Measurements from ENCODE around the gene KEL.

The KEL gene

DNA sequence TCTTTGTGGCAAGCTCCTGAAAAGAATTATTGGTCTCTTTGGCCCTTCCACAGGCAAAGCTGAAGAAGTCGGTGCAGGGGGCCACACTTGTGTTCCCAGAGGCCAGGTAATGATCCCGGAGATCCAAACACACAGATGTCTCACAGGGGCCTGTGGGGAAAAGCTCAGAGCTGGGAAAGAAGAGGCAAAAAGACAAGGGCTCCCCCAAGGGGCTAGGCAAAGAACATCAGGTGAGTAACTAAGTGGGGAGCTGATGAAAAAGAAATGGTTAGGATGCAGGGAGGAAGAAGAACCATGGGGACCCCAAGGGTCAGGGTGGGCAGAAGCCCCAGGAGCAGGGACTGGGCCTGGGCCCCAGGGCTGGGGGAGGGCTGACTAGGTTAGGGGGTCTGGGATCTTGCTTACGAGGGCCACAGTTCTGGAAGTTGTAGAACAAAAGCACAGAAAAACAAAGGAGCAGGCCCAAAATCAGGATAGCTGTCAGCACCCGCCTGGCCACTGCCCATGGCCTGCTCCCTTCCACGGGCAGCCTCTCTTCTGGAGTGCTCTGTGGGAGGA is 1.1 kb downstream of the KEL start:
- no peak for DNase-seq

DNA sequence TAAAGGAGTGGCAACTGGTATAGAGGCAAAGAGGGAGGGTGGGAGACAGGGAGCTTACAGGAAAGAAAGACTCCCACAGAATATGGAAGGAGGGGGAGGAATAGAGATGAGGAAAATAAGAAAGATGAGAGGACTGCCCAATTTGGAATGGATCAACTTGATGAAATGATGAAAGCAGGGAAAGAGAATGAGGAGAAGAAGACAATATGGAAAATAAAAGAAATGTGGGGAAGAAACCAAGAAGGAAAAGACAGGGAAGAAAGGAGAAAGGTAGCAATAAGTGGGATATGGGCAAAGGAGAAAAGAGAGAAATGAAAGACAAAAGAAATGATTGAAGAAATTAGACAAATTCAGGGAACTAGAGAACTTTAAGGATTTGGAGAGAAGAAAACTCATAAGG is 3.0 kb downstream of the KEL start:
- no peak for DNase-seq

DNA sequence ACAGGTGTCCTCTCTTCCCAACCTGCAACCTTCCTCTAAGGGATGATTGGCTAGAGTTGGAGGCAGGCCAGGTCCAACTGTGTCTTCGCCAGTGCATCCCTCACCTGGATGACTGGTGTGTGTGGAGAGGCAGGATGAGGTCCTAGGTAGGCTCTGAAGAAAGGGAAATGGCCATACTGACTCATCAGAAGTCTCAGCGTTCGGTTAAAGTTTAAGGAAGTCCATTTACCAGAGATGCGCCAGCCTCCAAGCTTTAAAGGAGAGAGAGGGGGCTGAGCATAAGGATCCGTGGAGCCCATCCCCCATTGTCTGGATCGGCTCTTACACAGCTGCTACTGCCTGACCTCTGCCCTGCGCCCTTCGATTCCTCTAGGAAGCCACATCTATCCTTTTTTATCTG is 4.4 kb downstream of the KEL start:
- DNase-seq = no peak

GRCh38 chr7:142956951-142957623 is 5.1 kb downstream of the KEL start:
- DNase-seq = no peak

GRCh38 chr7:142954680-142955268 is 7.4 kb downstream of the KEL start:
- no peak for DNase-seq

GRCh38 chr7:142950235-142950634 is 11.9 kb downstream of the KEL start:
- no peak for DNase-seq

DNA sequence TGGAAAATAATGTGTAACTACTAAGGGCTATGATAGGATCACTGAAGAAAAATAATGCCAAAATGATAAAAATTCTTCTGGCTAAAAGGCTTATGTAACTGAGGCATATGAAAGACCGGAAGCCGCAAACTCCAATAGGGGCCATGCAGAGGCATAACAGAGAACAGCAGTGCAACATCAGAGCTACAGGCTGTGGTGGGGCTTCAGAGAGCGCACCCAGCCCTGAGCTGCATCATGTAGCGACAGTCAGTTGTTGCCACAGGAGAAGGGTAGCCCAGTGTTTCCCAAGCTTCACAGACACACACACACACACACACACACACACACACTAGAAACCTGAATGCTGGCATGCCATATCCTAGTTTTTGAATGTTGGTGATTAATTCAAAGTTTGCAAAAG is 13.6 kb downstream of the KEL start:
- DNase-seq = no peak

DNA sequence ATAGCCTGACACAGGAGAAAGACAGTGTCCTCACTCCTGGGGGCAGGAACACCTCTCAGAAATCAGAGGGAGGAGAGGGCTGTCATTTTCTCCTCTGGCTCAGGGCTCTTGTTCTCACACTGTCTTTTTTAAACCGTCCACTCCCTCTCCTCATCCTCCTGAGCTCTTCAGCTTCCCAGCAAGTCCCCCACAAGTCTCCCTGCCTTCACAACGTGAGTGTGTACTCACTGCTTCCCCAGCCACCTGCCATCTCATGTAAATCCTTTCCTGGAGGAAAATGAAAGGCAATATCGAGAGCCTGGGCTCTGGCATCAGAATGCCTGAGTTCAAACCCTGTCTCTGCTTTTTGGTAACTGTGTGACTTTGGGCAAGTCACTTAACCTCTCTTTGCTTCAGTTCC is 17.2 kb downstream of the KEL start:
- DNase-seq = no peak

DNA sequence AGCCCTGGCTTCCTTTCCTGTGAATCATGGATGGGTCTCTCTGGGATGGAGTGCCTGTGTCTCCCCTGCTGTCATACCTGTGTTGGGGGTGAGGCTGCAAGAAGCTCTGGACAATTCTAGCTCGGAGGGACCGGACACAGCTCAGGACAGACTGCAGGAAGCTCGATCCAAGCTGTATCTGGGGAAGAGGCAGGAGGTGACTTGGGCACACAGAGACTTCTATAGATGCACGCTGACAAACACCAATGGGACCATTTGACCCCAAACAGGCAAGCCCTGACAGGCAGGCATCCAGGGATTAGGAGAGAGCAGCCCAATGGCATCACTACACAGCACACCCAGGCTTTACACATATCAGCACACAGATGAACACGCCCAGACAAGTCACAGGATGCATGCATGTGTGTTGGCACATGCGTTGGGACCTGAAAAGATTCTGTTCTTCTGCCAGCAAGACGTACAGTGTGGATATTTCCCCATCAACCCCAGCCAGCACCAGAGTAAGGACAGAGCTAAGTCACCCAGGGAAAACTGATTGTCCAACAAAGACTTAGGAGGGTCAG is 18.4 kb downstream of the KEL start:
- no peak for DNase-seq

DNA sequence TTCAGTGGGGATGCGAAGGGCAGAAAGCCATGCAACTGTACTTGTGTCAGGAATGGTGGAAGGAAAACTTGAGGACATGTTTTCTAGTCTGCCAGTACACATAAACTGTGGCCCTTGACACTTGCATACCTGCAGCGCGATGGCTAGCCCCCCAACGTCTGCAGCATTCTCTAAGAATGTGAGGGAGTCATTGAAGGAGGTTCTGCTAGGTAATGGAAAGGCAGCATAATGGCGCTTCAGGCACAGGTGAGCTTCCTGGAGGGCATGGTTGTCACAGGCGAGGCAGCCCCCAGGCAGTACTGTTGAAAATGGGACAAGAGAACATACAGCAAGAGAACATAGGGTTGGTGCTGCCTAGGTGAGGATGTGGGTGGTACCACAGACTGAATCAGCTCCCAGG is 19.4 kb downstream of the KEL start:
- no peak for DNase-seq

DNA sequence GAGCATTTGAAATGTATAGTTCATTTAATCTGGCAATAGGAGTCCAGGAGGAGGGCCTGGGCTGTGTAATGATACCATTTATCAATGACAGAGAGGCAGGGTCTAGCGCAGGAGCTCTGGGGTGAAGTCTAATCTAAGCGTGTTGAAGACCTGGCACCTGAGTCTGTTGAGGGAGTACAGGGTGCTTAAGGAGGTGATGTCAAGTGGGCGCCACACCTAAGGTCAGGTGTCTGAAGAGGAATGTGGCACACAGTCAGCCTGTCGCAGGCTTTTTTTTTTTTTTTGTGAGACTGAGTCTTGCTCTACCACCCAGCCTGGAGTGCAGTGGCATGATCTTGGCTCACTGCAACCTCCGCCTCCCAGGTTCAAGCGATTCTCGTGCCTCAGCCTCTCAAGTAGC is 20.6 kb downstream of the KEL start:
- no peak for DNase-seq

- DNase-seq = no peak
These were observed 21.1 kb downstream of the KEL start for GRCh38 chr7:142940966-142941535.

DNA sequence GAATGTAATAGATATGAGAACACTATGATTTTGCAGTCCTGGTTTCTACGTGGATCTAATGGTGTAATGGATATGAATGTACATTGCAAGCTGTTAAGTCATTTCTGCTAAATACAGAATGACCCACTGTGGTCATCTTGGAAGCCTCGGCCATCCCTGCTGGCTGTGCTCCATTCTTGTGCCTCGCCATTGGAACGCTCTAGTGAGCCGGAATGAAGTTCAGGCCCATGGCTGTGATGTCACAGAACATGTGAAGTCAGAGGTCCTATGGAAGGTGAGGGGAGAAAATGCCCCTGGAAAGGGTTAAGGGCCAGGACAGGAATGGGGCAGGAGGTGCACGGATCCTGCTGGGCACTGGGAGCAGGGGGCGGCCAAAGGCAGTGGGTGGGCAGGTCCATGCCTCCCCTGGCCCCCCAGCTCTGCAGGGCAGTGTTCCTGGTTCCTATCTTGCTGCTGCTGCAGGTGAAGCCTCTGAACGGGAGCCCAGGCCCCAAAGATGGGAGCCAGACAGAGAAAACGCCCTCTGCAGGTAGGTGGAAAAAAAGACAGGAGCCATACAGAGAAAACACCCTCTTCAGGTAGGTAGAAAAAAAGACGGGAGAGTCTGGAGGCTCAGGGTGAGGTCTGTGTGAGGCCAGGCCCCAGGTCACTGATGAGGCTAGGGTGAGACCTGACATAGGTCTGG is 22.8 kb downstream of the KEL start, which contains the start of gene LLCFC1:
Gene LLCFC1, plus strand, starts transcription at position 259 of the 685 bp plus-strand sequence. Its CDS starts 138 bp downstream, at position 397.
- DNase-seq = no peak

DNA sequence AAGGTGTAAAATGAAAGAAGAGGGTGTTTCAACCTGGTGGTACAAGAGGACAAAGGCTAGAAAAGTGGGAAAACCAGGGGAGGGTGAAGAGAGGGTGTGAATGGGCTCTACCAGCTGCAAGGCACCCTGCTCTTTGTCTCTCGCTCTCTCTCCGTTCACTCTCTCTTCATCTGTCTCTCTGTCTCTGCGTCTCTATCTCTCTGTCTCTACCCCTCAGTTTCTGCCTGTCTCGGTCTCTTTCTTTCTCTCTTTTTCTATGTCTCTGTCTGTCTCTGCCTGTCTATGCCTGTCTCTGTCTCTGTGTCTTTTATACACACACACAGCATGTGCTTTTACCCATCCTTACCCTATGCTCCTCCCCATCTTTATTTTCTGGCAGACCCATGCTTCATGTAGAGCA is 23.6 kb downstream of the KEL start:
- no peak for DNase-seq

GRCh38 chr7:142935941-142936565 is 26.1 kb downstream of the KEL start:
- DNase-seq = no peak

- DNase-seq = no peak
These were observed 28.1 kb downstream of the KEL start for GRCh38 chr7:142934056-142934455.

GRCh38 chr7:142933624-142934023 is 28.5 kb downstream of the KEL start, which contains the start of gene TRPV5:
TRPV5 (minus strand) TSS chr7:142933746; CDS start chr7:142933459, 287 bp downstream.
- no peak for DNase-seq

DNA sequence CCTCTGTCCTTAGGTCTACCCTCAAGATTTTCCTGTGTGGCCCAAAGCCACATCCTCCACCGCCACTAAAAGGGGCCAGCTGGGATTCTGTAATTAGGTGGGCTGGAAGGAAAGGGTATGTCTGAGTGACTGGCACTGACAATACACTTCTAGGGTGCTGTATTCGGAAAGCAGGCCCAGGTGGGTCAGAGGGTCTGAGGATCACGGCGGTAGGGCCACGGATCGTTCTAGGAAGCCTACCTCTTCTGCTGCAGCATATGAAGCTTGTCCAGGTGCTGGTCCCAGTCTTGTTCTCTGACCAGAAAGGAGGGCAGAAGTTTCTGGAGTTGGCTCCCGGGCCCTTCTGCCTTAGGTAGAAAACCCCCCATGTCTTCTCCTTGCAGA is 29.1 kb downstream of the KEL start:
- DNase-seq = no peak

GRCh38 chr7:142932386-142933091 is 29.6 kb downstream of the KEL start:
- DNase-seq = no peak

DNA sequence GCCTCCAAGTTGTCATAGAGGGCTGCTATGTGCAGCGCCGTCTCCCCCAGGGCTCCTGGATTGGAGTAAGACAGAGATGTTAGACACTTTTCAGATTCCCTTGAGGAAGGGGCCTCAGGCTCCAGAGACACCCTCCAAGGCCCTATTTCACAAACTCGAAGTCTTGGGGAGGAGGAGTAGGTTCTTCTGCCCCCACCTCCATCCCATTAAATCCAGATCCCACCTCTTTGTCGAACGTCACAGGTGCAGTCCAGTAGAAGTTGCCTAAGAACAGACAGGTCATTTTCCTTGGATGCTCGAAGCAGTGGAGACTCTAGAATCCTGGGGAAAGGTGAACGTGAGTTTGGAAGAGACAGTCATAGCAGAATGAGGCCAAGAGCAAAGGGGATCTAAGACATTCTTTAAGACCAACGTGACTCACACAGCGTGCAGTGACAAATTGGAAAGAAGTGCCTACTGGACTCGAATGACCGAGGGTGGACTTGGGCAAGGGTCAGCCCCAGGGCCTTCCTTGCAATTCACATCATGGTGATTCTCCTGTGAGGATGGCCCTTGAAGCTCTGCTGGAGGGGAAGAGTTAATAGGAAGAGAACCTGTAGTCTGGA is 31.9 kb downstream of the KEL start:
- no peak for DNase-seq

DNA sequence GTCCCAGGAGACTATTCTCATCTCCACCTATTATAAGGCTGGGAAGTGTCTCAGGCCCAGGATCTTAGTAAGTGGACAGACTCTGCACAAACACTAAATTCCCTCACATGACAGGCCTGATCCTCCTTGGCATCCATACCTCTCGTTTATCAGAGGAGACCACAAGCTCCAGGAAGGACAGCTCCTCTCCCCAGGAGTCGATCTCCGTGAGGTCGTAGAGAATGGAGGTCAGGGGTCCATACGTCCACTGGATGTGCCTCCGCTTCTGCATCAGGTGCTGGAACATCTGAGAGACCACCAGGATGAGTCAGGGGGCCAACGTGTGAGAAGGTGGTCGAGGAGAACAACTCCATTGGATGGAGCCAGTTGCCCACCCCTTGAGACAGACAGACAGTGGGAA is 34.2 kb downstream of the KEL start:
- DNase-seq = no peak
